GM12878 (cell line): ENCODE measurements around the gene PTPRD. TPM values are rescaled to one million over a fixed set of nuclear protein-coding genes. Genes with fewer than 3 reads are reported as not detected.

Experiments
- ATAC-seq: fragments of 200-7000 bp; cut with Tn5 transposase; 3 replicates; pipeline ENCODE4 v1.9.1; 2020; ENCODE audit warnings: mild to moderate bottlenecking, moderate library complexity
- BruUV-seq: library from RNA; stranded (reverse); fragments of 400-500 nt; replicated peaks from 2 replicates; lab custom pipeline; 2021; lab: Mats Ljungman, UMichigan
- CTCF ChIA-PET: fragments of 300-600 bp; sonication (Branson Sonifier 250); formaldehyde crosslinking; extraction: SDS; loops from one replicate; lab custom pipeline; 2021; ENCODE audit warnings: inconsistent platforms; lab: Yijun Ruan, JAX
- POLR2A ChIA-PET: fragments of 350-600 bp; formaldehyde crosslinking; extraction: SDS; loops from one replicate; lab custom pipeline; 2021; ENCODE audit warnings: inconsistent platforms; lab: Charles Lee
- RAD21 ChIA-PET: fragments of 300-600 bp; sonication (Branson Sonifier 250); formaldehyde crosslinking; loops from one replicate; lab custom pipeline; 2023; ENCODE audit warnings: antibody characterized with exemption; ENCODE audit not compliant: unreplicated experiment; lab: Charles Lee
- SMC1A ChIA-PET: fragments of 300-600 bp; sonication (Branson Sonifier 250); formaldehyde crosslinking; loops from one replicate; lab custom pipeline; 2023; ENCODE audit not compliant: unreplicated experiment, uncharacterized antibody; lab: Charles Lee
- DNase-seq: peaks from one replicate; pipeline ENCODE4 v3.0.0-alpha.2; 2011; ENCODE audit warnings: low read depth, low spot score
- FAIRE-seq: peaks from 3 replicates; lab custom pipeline; 2011; peaks lifted over from hg19 to GRCh38; lab: Jason Lieb, UNC
- H2AFZ ChIP-seq: 2 replicates; pipeline ENCODE4 v1.6.0; 2011; ENCODE audit warnings: low read depth, low read length, control low read depth; ENCODE audit not compliant: control insufficient read depth
- H3K27ac ChIP-seq: 2 replicates; pipeline ENCODE4 v1.5.1; 2011; ENCODE audit warnings: control low read depth; ENCODE audit not compliant: control insufficient read depth, insufficient read depth
- H3K27me3 ChIP-seq, 2 experiments: replicated peaks in 1 of 2; 2 replicates each; pipeline versions ENCODE4 v1.6.0 to v1.6.1; 2011; ENCODE audit warnings: low read length in 1 of 2; ENCODE audit not compliant: control insufficient read depth in 2 of 2, insufficient read depth in 2 of 2
- H3K36me3 ChIP-seq, 2 experiments: 2 replicates each; pipeline ENCODE4 v1.5.1; 2011; ENCODE audit warnings: low read length in 1 of 2; ENCODE audit not compliant: control insufficient read depth in 2 of 2, insufficient read depth in 2 of 2
- H3K4me1 ChIP-seq: 2 replicates; pipeline ENCODE4 v1.6.1; 2011; ENCODE audit warnings: mild to moderate bottlenecking, low read length, moderate library complexity, mixed read lengths; ENCODE audit not compliant: control insufficient read depth, insufficient read depth
- H3K4me2 ChIP-seq: 2 replicates; pipeline ENCODE4 v1.6.0; 2011; ENCODE audit warnings: control low read depth; ENCODE audit not compliant: control insufficient read depth, insufficient read depth
- H3K4me3 ChIP-seq: fragments of 200-600 bp; sonication (generic); 2 replicates; pipeline ENCODE4 v1.5.1; 2016
- H3K79me2 ChIP-seq: 2 replicates; pipeline ENCODE4 v1.6.0; 2011; ENCODE audit warnings: low read length; ENCODE audit not compliant: control insufficient read depth, insufficient read depth
- H3K9ac ChIP-seq: 2 replicates; pipeline ENCODE4 v1.8.0; 2011; ENCODE audit warnings: low read length, control low read depth, mixed read lengths; ENCODE audit not compliant: control insufficient read depth, insufficient read depth
- H3K9me3 ChIP-seq: replicated peaks from 3 replicates; pipeline ENCODE4 v1.5.1; 2011; ENCODE audit warnings: mild to moderate bottlenecking, low read length; ENCODE audit not compliant: control insufficient read depth, insufficient read depth
- H4K20me1 ChIP-seq: 2 replicates; pipeline ENCODE4 v1.6.0; 2011; ENCODE audit not compliant: control insufficient read depth, insufficient read depth
- E4F1 ChIP-seq: fragments of 450-650 bp; IDR thresholded peaks from 2 replicates; pipeline ENCODE4 v1.6.1; 2018; ENCODE audit warnings: borderline replicate concordance, mild to moderate bottlenecking; ENCODE audit not compliant: partially characterized antibody
- NR2F1 ChIP-seq: fragments of 450-650 bp; conservative IDR thresholded peaks from 2 replicates; pipeline ENCODE4 v1.6.1; 2017; ENCODE audit warnings: mild to moderate bottlenecking
- PAX5 ChIP-seq: IDR thresholded peaks from 2 replicates; pipeline ENCODE4 v1.6.1; 2011; ENCODE audit warnings: low read depth, low read length, borderline replicate concordance
- ZBTB33 ChIP-seq: fragments of 450-650 bp; IDR thresholded peaks from 2 replicates; pipeline ENCODE4 v1.6.1; 2017; ENCODE audit warnings: mild to moderate bottlenecking
- WGBS: methylation state at CpG from one replicate; pipeline ENCODE4 v1.1.6; 2016; ENCODE audit warnings: low lambda C conversion rate; ENCODE audit not compliant: insufficient replicate concordance, insufficient coverage; ENCODE audit errors: missing lambda C conversion rate; 5-methylcytosine and 5-hydroxymethylcytosine counted together
- in situ Hi-C: fragments of 300-500 bp; cut with MboI; formaldehyde crosslinking; loops from 9 replicates; pipeline ENCODE4 v1.14.3; 2018; ENCODE audit warnings: mixed read lengths
- intact Hi-C: fragments of 100-400 bp; cut with micrococcal nuclease; formaldehyde crosslinking; loops from one replicate; pipeline ENCODE4 v1.14.2; 2022; ENCODE audit not compliant: unreplicated experiment
- polyA plus RNA-seq, 11 experiments: library from polyadenylated mRNA; depleted of rRNA in 4 of 11; unstranded in 6 of 11; stranded (reverse) in 5 of 11; fragments of >200 nt; fragmentation: Nextera tagmentation in 4 of 11; fragmentation: Illumina TruSeq in 1 of 11; extraction: Ambion mirVana in 4 of 11; extraction: Trizol in 1 of 11; gene quantifications; 1 replicate in 1 of 11; 2 replicates in 10 of 11; pipeline versions ENCODE4 v1.2.1 to v1.2.3, GENCODE V29; 2011 to 2016; ENCODE audit warnings: inconsistent platforms in 2 of 11, missing spikeins in 2 of 11, low read depth in 1 of 11
- total RNA-seq, 4 experiments: library from RNA; depleted of rRNA in 3 of 4; stranded (reverse); fragments of >200 nt in 3 of 4; fragmentation: Illumina TruSeq in 1 of 4; extraction: Trizol in 1 of 4; gene quantifications; 2 replicates each; pipeline versions ENCODE4 v1.2.1 to v1.2.3, GENCODE V29; 2013 to 2021
- TF ChIP-seq, protein P1 (sequence below): IDR thresholded peaks from 2 replicates; pipeline ENCODE4 v1.6.1; 2012; ENCODE audit warnings: improper control_type of control experiment, low read depth, low read length; ENCODE audit not compliant: insufficient replicate concordance

The PTPRD gene
- total and polyA plus RNA-seq, 10 of the 15 experiments (the other 5 are each of a cell fraction or from before 2014, with no cell fraction given), result under 0.01 to 0.05 (median 0.01) TPM; not detected in 7

DNA sequence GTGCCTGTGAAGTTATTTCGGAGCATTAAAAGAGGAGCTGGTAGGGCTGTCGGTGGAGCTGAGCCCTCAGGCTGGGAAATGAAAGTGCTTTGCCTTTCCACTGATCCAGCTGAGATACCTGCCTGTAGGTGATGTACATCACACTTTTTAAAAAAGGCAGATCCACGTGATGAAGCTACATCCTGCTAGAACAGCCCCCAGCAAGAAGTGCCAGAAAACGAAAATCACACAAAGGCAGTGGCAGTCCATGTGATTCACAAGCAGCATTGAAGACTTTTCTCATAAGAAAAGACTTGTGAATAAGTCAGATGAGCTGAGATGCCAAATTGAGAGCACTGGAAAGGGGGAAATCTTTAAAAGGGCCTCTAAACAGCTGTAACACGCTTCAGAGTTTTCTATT, 765.1 kb downstream of the PTPRD start:
- in situ Hi-C loops, result no loop called here
- TF ChIP-seq NR2F1 (no peak), PAX5 (no peak), E4F1 (no peak)
- Histone ChIP-seq H3K9ac (no peak overlapping the region), H3K27me3 (no peaks in the 10 kb centered on the region), H3K79me2 (no peaks in the 10 kb centered on the region), H3K4me1 (no peaks in the 10 kb centered on the region), H3K4me2 (no peak overlapping the region), H3K4me3 (no peak overlapping the region), H3K27ac (no peak overlapping the region), H3K9me3 (no peaks in the 10 kb centered on the region), H3K36me3 (no peaks in the 10 kb centered on the region), H2AFZ (peak overlapping the region; percentile 16; the same call in 1 of the 2 replicates), H4K20me1 (no peaks in the 10 kb centered on the region)
- SMC1A ChIA-PET, result interaction anchor here (0.8 to 1.4 kb wide), 2 partner anchors 12 to 16 kb away, joined by 3 to 5 read pairs; no protein-coding TSS in a partner anchor
- FAIRE-seq, result no peak
- no peak for ATAC-seq
- no peak for DNase-seq
- POLR2A ChIA-PET, result no interaction called here
- intact Hi-C loops, result no loop called here
- CTCF ChIA-PET, result no interaction called here
- no TSS peak for BruUV-seq
- 20% methylated on average over 5 of the region's 5 CpGs for WGBS
- RAD21 ChIA-PET, result interaction anchor here (1.0 kb wide), 1 partner anchor 241 kb away, joined by 3 read pairs; no protein-coding TSS in a partner anchor

GRCh38 chr9:9846557-9846956, 766.2 kb downstream of the PTPRD start:
- in situ Hi-C loops, result no loop called here
- DNase-seq (peak; percentile 34), ATAC-seq (peak; percentile 74), FAIRE-seq (no peak)
- no TSS peak for BruUV-seq
- Histone ChIP-seq H3K36me3 (no peaks in the 10 kb centered on the region), H3K9ac (no peak overlapping the region; the same call in 1 of the 2 replicates), H3K4me3 (no peak overlapping the region), H3K9me3 (no peaks in the 10 kb centered on the region), H2AFZ (peak overlapping the region; percentile 64), H3K4me1 (no peaks in the 10 kb centered on the region), H3K79me2 (no peaks in the 10 kb centered on the region), H3K27ac (no peak overlapping the region), H3K4me2 (peak overlapping the region; percentile 50), H3K27me3 (no peaks in the 10 kb centered on the region), H4K20me1 (no peaks in the 10 kb centered on the region)
- CTCF ChIA-PET, result interaction anchor here (1.4 kb wide), 1 partner anchor 14 kb away, joined by 3 read pairs; no protein-coding TSS in a partner anchor
- POLR2A ChIA-PET, result no interaction called here
- SMC1A ChIA-PET, result interaction anchor here (0.7 to 1.1 kb wide), 3 partner anchors 21 to 50 kb away, joined by 3 read pairs; no protein-coding TSS in a partner anchor
- RAD21 ChIA-PET, result interaction anchor here (1.2 kb wide), 1 partner anchor 54 kb away, joined by 3 read pairs; no protein-coding TSS in a partner anchor
- intact Hi-C loops, result no loop called here
- 0% methylated on average over 1 of the region's 1 CpG for WGBS
- no peak for TF ChIP-seq ZBTB33
- TF ChIP-seq, protein P1, sequence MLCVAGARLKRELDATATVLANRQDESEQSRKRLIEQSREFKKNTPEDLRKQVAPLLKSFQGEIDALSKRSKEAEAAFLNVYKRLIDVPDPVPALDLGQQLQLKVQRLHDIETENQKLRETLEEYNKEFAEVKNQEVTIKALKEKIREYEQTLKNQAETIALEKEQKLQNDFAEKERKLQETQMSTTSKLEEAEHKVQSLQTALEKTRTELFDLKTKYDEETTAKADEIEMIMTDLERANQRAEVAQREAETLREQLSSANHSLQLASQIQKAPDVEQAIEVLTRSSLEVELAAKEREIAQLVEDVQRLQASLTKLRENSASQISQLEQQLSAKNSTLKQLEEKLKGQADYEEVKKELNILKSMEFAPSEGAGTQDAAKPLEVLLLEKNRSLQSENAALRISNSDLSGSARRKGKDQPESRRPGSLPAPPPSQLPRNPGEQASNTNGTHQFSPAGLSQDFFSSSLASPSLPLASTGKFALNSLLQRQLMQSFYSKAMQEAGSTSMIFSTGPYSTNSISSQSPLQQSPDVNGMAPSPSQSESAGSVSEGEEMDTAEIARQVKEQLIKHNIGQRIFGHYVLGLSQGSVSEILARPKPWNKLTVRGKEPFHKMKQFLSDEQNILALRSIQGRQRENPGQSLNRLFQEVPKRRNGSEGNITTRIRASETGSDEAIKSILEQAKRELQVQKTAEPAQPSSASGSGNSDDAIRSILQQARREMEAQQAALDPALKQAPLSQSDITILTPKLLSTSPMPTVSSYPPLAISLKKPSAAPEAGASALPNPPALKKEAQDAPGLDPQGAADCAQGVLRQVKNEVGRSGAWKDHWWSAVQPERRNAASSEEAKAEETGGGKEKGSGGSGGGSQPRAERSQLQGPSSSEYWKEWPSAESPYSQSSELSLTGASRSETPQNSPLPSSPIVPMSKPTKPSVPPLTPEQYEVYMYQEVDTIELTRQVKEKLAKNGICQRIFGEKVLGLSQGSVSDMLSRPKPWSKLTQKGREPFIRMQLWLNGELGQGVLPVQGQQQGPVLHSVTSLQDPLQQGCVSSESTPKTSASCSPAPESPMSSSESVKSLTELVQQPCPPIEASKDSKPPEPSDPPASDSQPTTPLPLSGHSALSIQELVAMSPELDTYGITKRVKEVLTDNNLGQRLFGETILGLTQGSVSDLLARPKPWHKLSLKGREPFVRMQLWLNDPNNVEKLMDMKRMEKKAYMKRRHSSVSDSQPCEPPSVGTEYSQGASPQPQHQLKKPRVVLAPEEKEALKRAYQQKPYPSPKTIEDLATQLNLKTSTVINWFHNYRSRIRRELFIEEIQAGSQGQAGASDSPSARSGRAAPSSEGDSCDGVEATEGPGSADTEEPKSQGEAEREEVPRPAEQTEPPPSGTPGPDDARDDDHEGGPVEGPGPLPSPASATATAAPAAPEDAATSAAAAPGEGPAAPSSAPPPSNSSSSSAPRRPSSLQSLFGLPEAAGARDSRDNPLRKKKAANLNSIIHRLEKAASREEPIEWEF, result no peak
